ENCODE measurements around the gene SLC25A40.

- no peak for TF ChIP-seq CTCF (IDR thresholded peaks at IDR 0.05)
- TF ChIP-seq POLR2A (IDR thresholded peaks at IDR 0.05) = no peak
Measured at GRCh38 chr7:87831097-87831496, 45.1 kb downstream of the SLC25A40 start.

All from uterus (tissue), 2 donors.